IMR-90 (cell line): ENCODE measurements around the gene CTNNA1. TPM values are rescaled to one million over a fixed set of nuclear protein-coding genes. Genes with fewer than 3 reads are reported as not detected.
A peak's percentile ranks its signal among the peaks of the same experiment; 100 is the strongest.

Experiments
- ATAC-seq: fragments of 200-7000 bp; cut with Tn5 transposase; 2 replicates; pipeline ENCODE4 v1.9.1; 2020; ENCODE audit warnings: low read depth, mild to moderate bottlenecking, moderate library complexity
- BruUV-seq: library from RNA; stranded (reverse); fragments of 400-500 nt; replicated peaks from 2 replicates; lab custom pipeline; 2021; lab: Mats Ljungman, UMichigan
- CTCF ChIA-PET: fragments of 300-600 bp; formaldehyde crosslinking; extraction: SDS; loops from one replicate; lab custom pipeline; 2021; ENCODE audit warnings: antibody characterized with exemption; lab: Yijun Ruan, JAX
- POLR2A ChIA-PET: fragments of 300-600 bp; sonication (Branson Sonifier 250); formaldehyde crosslinking; loops from one replicate; lab custom pipeline; 2022; ENCODE audit warnings: antibody characterized with exemption; ENCODE audit not compliant: unreplicated experiment; lab: Charles Lee
- DNase-seq: peaks from one replicate; pipeline ENCODE4 v3.0.0; 2013
- H2AFZ ChIP-seq: replicated peaks from 2 replicates; pipeline ENCODE3; 2013; ENCODE audit warnings: low read length, mild to moderate bottlenecking; ENCODE audit not compliant: poor library complexity
- H2AK5ac ChIP-seq: 2 replicates; pipeline ENCODE4 v1.6.1; 2013; ENCODE audit warnings: low read depth, low read length, inconsistent platforms
- H2AK9ac ChIP-seq: replicated peaks from 2 replicates; pipeline ENCODE3; 2013; ENCODE audit warnings: mild to moderate bottlenecking, low read depth, low read length, moderate library complexity; ENCODE audit not compliant: poor library complexity
- H2BK120ac ChIP-seq: 2 replicates; pipeline ENCODE4 v1.6.1; 2013; ENCODE audit warnings: low read depth, low read length, inconsistent platforms
- H2BK15ac ChIP-seq: 3 replicates; pipeline ENCODE4 v1.6.1; 2013; ENCODE audit warnings: low read depth, low read length, inconsistent platforms
- H2BK20ac ChIP-seq: 2 replicates; pipeline ENCODE4 v1.6.1; 2013; ENCODE audit warnings: low read depth, mild to moderate bottlenecking, inconsistent platforms, low read length, moderate library complexity
- H2BK5ac ChIP-seq: 2 replicates; pipeline ENCODE4 v1.6.1; 2013; ENCODE audit warnings: mild to moderate bottlenecking, low read depth, low read length, inconsistent platforms; ENCODE audit not compliant: poor library complexity, severe bottlenecking
- H3K14ac ChIP-seq: replicated peaks from 2 replicates; pipeline ENCODE4 v1.6.1; 2013; ENCODE audit warnings: low read depth, low read length, inconsistent platforms
- H3K18ac ChIP-seq: 2 replicates; pipeline ENCODE4 v1.6.1; 2013; ENCODE audit warnings: low read depth, low read length, control low read depth
- H3K23ac ChIP-seq: 2 replicates; pipeline ENCODE4 v1.6.1; 2013; ENCODE audit warnings: low read depth, low read length, inconsistent platforms
- H3K27ac ChIP-seq: 2 replicates; pipeline ENCODE4 v1.5.1; 2013; ENCODE audit warnings: mild to moderate bottlenecking, control low read depth, low read length; ENCODE audit not compliant: insufficient read depth
- H3K27me3 ChIP-seq: 2 replicates; pipeline ENCODE4 v1.6.1; 2013; ENCODE audit warnings: low read length; ENCODE audit not compliant: control insufficient read depth, insufficient read depth
- H3K36me3 ChIP-seq: 2 replicates; pipeline ENCODE4 v1.6.1; 2013; ENCODE audit warnings: low read length, mixed read lengths; ENCODE audit not compliant: control insufficient read depth, insufficient read depth
- H3K4ac ChIP-seq: 2 replicates; pipeline ENCODE4 v1.6.1; 2013; ENCODE audit warnings: low read depth, low read length, inconsistent platforms
- H3K4me1 ChIP-seq: 2 replicates; pipeline ENCODE4 v1.6.1; 2013; ENCODE audit warnings: low read length, mixed read lengths; ENCODE audit not compliant: control insufficient read depth, insufficient read depth
- H3K4me2 ChIP-seq: 2 replicates; pipeline ENCODE4 v1.6.1; 2013; ENCODE audit warnings: low read depth, mild to moderate bottlenecking, control low read depth, low read length, moderate library complexity
- H3K4me3 ChIP-seq: 2 replicates; pipeline ENCODE4 v1.5.1; 2013; ENCODE audit warnings: low read depth, mild to moderate bottlenecking, control low read depth, low read length, moderate library complexity; ENCODE audit not compliant: insufficient read depth
- H3K56ac ChIP-seq: 2 replicates; pipeline ENCODE4 v1.6.1; 2013; ENCODE audit warnings: low read length, inconsistent platforms; ENCODE audit not compliant: insufficient read depth; ENCODE audit errors: extremely low read depth
- H3K79me1 ChIP-seq, 2 experiments: 2 replicates each; pipeline ENCODE4 v1.6.1; 2013; ENCODE audit warnings: low read length in 2 of 2, inconsistent platforms in 1 of 2, low read depth in 1 of 2
- H3K9ac ChIP-seq: 2 replicates; pipeline ENCODE4 v1.6.1; 2013; ENCODE audit warnings: low read depth, low read length, control low read depth
- H3K9me1 ChIP-seq: 2 replicates; pipeline ENCODE4 v1.6.1; 2013; ENCODE audit warnings: low read length, inconsistent platforms; ENCODE audit not compliant: insufficient read depth
- H3K9me3 ChIP-seq: 2 replicates; pipeline ENCODE4 v1.6.1; 2013; ENCODE audit warnings: low read length; ENCODE audit not compliant: control insufficient read depth, insufficient read depth
- H4K20me1 ChIP-seq: 2 replicates; pipeline ENCODE4 v1.6.1; 2013; ENCODE audit warnings: low read length, inconsistent platforms; ENCODE audit not compliant: insufficient read depth
- H4K5ac ChIP-seq: 2 replicates; pipeline ENCODE4 v1.6.1; 2013; ENCODE audit warnings: mild to moderate bottlenecking, low read depth, low read length, control low read depth
- H4K8ac ChIP-seq, 2 experiments: 2 replicates each; pipeline ENCODE4 v1.6.1; 2013; ENCODE audit warnings: low read depth in 2 of 2, low read length in 2 of 2, control low read depth in 1 of 2, inconsistent platforms in 1 of 2
- H4K91ac ChIP-seq: 2 replicates; pipeline ENCODE4 v1.6.1; 2013; ENCODE audit warnings: low read depth, low read length, inconsistent platforms; ENCODE audit not compliant: insufficient read depth
- BHLHE40 ChIP-seq: fragments of 150-350 bp; IDR thresholded peaks from 2 replicates; pipeline ENCODE4 v1.6.1; 2016; ENCODE audit warnings: mild to moderate bottlenecking, low read depth, low read length
- CTCF ChIP-seq: conservative IDR thresholded peaks from 2 replicates; pipeline ENCODE4 v1.5.1; 2012; ENCODE audit warnings: mild to moderate bottlenecking, low read depth, low read length, improper control_type of control experiment
- ELK1 ChIP-seq: fragments of 150-350 bp; IDR thresholded peaks from 2 replicates; pipeline ENCODE4 v1.6.1; 2016; ENCODE audit warnings: low read depth, mild to moderate bottlenecking, low read length, moderate library complexity, borderline replicate concordance
- MAZ ChIP-seq: IDR thresholded peaks from 2 replicates; pipeline ENCODE4 v1.6.1; 2012; ENCODE audit warnings: low read depth, mild to moderate bottlenecking, low read length, improper control_type of control experiment, moderate library complexity, borderline replicate concordance
- NFE2L2 ChIP-seq: fragments of 150-350 bp; IDR thresholded peaks from 2 replicates; pipeline ENCODE4 v1.6.1; 2016; ENCODE audit warnings: low read depth, mild to moderate bottlenecking, low read length
- RAD21 ChIP-seq: IDR thresholded peaks from 2 replicates; pipeline ENCODE4 v1.6.1; 2012; ENCODE audit warnings: low read length, improper control_type of control experiment
- RCOR1 ChIP-seq: IDR thresholded peaks from 2 replicates; pipeline ENCODE4 v1.6.1; 2012; ENCODE audit warnings: mild to moderate bottlenecking, low read length, improper control_type of control experiment; ENCODE audit not compliant: insufficient replicate concordance
- RFX5 ChIP-seq: IDR thresholded peaks from 2 replicates; pipeline ENCODE4 v1.8.0; 2012; ENCODE audit warnings: low read depth, mild to moderate bottlenecking, low read length, moderate library complexity
- USF2 ChIP-seq: fragments of 150-350 bp; IDR thresholded peaks from 2 replicates; pipeline ENCODE4 v1.6.1; 2017; ENCODE audit warnings: mild to moderate bottlenecking, antibody characterized with exemption, low read length, low read depth
- dilution Hi-C: fragments of 300-500 bp; cut with HindIII; formaldehyde crosslinking; loops from one replicate; pipeline ENCODE4 v1.14.3; 2018; ENCODE audit warnings: low sequenced_read_pairs; ENCODE audit not compliant: unreplicated experiment
- in situ Hi-C: fragments of 300-500 bp; cut with MboI; formaldehyde crosslinking; loops from 3 replicates; pipeline ENCODE4 v1.14.3; 2019; ENCODE audit warnings: low sequenced_read_pairs, inconsistent platforms, mixed read lengths
- intact Hi-C: fragments of 100-400 bp; cut with micrococcal nuclease; formaldehyde crosslinking; loops from 2 replicates; pipeline ENCODE4 v1.10.0; 2022
- polyA plus RNA-seq, 3 experiments: library from polyadenylated mRNA; depleted of rRNA; stranded (reverse); fragments of >200 nt; gene quantifications; 2 replicates each; pipeline ENCODE4 v1.2.3, GENCODE V29; 2012; ENCODE audit warnings: low replicate concordance in 1 of 3
- total RNA-seq: library from RNA; depleted of rRNA; stranded (reverse); fragments of >200 nt; gene quantifications from 2 replicates; pipeline ENCODE4 v1.2.3, GENCODE V29; 2012

The CTNNA1 gene
- total and polyA plus RNA-seq, 2 of the 4 experiments (the other 2 are of a cell fraction): 220 to 471 TPM

- Histone ChIP-seq H2AK5ac (no peak overlapping the region), H3K14ac (no peak overlapping the region), H4K5ac (no peak overlapping the region), H2BK15ac (no peak overlapping the region), H3K36me3 (peaks cover 22% of the 10 kb centered on the region), H2AK9ac (no peak overlapping the region), H3K9me3 (no peaks in the 10 kb centered on the region), H2BK5ac (no peak overlapping the region), H4K91ac (no peak overlapping the region), H2BK120ac (no peak overlapping the region), H4K20me1 (peaks cover 58% of the 10 kb centered on the region), H3K4me1 (peaks cover 6% of the 10 kb centered on the region), H3K56ac (no peak overlapping the region), H3K27ac (no peak overlapping the region), H3K18ac (no peak overlapping the region), H3K4me2 (no peak overlapping the region), H3K79me1 (peaks cover 41 to 79% of the 10 kb centered on the region in 2 experiments), H3K9me1 (peaks cover 6% of the 10 kb centered on the region), H2BK20ac (no peak overlapping the region), H3K9ac (no peak overlapping the region), H3K4me3 (no peak overlapping the region), H4K8ac (no peak overlapping the region), H3K27me3 (no peaks in the 10 kb centered on the region), H2AFZ (no peak overlapping the region), H3K4ac (no peak overlapping the region), H3K23ac (no peak overlapping the region)
- dilution Hi-C loops: no loop called here
- no TSS peak for BruUV-seq
- peak; percentile 37 for DNase-seq
- TF ChIP-seq RAD21 (no peak), USF2 (no peak), RCOR1 (no peak), RFX5 (no peak), NFE2L2 (no peak), BHLHE40 (no peak), CTCF (no peak), MAZ (no peak), ELK1 (no peak)
- peak; percentile 75 for ATAC-seq
- ChIA-PET CTCF (no interaction called here), POLR2A (no interaction called here)
- intact Hi-C loops: no loop called here
- in situ Hi-C loops: no loop called here
These were observed 78.5 kb downstream of the CTNNA1 start for GRCh38 chr5:138831703-138832102.
